H9 (cell line): Measurements from ENCODE around the gene PTDSS2. TPM values are rescaled to one million over a fixed set of nuclear protein-coding genes. Genes with fewer than 3 reads are reported as not detected.

ENCODE experiments used
- DNase-seq: peaks from one replicate; pipeline ENCODE4 v3.0.0-alpha.2; 2017
- H2AFZ ChIP-seq: one replicate; pipeline ENCODE4 v1.6.1; 2013; ENCODE audit warnings: mild to moderate bottlenecking, low read length, control low read depth, moderate library complexity
- H2AK5ac ChIP-seq: 2 replicates; pipeline ENCODE4 v1.6.1; 2013; ENCODE audit warnings: low read length, control low read depth, mixed read lengths; ENCODE audit not compliant: insufficient read length
- H2BK120ac ChIP-seq: one replicate; pipeline ENCODE4 v1.6.1; 2013; ENCODE audit warnings: low read depth, mild to moderate bottlenecking, low read length, control low read depth, inconsistent platforms; ENCODE audit not compliant: poor library complexity, severe bottlenecking
- H2BK12ac ChIP-seq: 2 replicates; pipeline ENCODE4 v1.6.1; 2013; ENCODE audit warnings: low read length, control low read depth, mixed read lengths, low read depth; ENCODE audit not compliant: insufficient read length
- H2BK15ac ChIP-seq: 2 replicates; pipeline ENCODE4 v1.6.1; 2013; ENCODE audit warnings: low read depth, low read length, control low read depth
- H2BK20ac ChIP-seq: one replicate; pipeline ENCODE4 v1.6.1; 2013; ENCODE audit warnings: low read depth, mild to moderate bottlenecking, low read length, control low read depth, inconsistent platforms; ENCODE audit not compliant: poor library complexity, severe bottlenecking
- H2BK5ac ChIP-seq: 2 replicates; pipeline ENCODE4 v1.6.1; 2013; ENCODE audit warnings: low read length, control low read depth, mixed read lengths; ENCODE audit not compliant: insufficient read length
- H3K14ac ChIP-seq: 2 replicates; pipeline ENCODE4 v1.6.1; 2013; ENCODE audit warnings: low read length, control low read depth; ENCODE audit not compliant: insufficient read depth
- H3K18ac ChIP-seq: 2 replicates; pipeline ENCODE4 v1.6.1; 2013; ENCODE audit warnings: low read depth, mild to moderate bottlenecking, mixed read lengths, low read length, control low read depth; ENCODE audit not compliant: insufficient read length
- H3K23ac ChIP-seq: 2 replicates; pipeline ENCODE4 v1.6.1; 2013; ENCODE audit warnings: low read length, control low read depth, mixed read lengths, low read depth; ENCODE audit not compliant: insufficient read length
- H3K23me2 ChIP-seq: 2 replicates; pipeline ENCODE4 v1.6.1; 2013; ENCODE audit warnings: low read depth, mild to moderate bottlenecking, mixed read lengths, low read length, control low read depth; ENCODE audit not compliant: insufficient read length, poor library complexity, severe bottlenecking
- H3K27ac ChIP-seq: 2 replicates; pipeline ENCODE4 v1.5.1; 2013; ENCODE audit warnings: low read length, control low read depth, mixed read lengths, low read depth; ENCODE audit not compliant: insufficient read length
- H3K27me3 ChIP-seq: 2 replicates; pipeline ENCODE4 v1.6.1; 2013; ENCODE audit warnings: low read length, control low read depth, inconsistent platforms; ENCODE audit not compliant: insufficient read depth
- H3K4ac ChIP-seq: 2 replicates; pipeline ENCODE4 v1.6.1; 2013; ENCODE audit warnings: low read depth, mild to moderate bottlenecking, control low read depth, inconsistent platforms, low read length, moderate library complexity
- H3K4me1 ChIP-seq: 2 replicates; pipeline ENCODE4 v1.6.1; 2013; ENCODE audit warnings: low read length, control low read depth, inconsistent platforms; ENCODE audit not compliant: insufficient read depth
- H3K4me2 ChIP-seq: 2 replicates; pipeline ENCODE4 v1.6.1; 2013; ENCODE audit warnings: low read length, control low read depth, mixed read lengths; ENCODE audit not compliant: insufficient read length, insufficient read depth
- H3K56ac ChIP-seq: 2 replicates; pipeline ENCODE4 v1.6.1; 2013; ENCODE audit warnings: low read depth, mild to moderate bottlenecking, mixed read lengths, low read length, control low read depth; ENCODE audit not compliant: insufficient read length
- H3K79me1 ChIP-seq: 2 replicates; pipeline ENCODE4 v1.6.1; 2013; ENCODE audit warnings: low read depth, mild to moderate bottlenecking, moderate library complexity, low read length, control low read depth, inconsistent platforms; ENCODE audit not compliant: insufficient read depth, poor library complexity, severe bottlenecking
- H3K79me2 ChIP-seq: 2 replicates; pipeline ENCODE4 v1.6.1; 2013; ENCODE audit warnings: low read length, control low read depth, inconsistent platforms; ENCODE audit not compliant: insufficient read depth
- H3K9ac ChIP-seq: 2 replicates; pipeline ENCODE4 v1.6.1; 2013; ENCODE audit warnings: low read length, control low read depth, mixed read lengths; ENCODE audit not compliant: insufficient read length; ENCODE audit errors: extremely low read depth
- H3K9me3 ChIP-seq: one replicate; pipeline ENCODE4 v1.6.1; 2013; ENCODE audit warnings: low read depth, low read length, inconsistent platforms; ENCODE audit not compliant: control insufficient read depth
- H3T11ph ChIP-seq: one replicate; pipeline ENCODE4 v1.6.1; 2013; ENCODE audit warnings: mild to moderate bottlenecking, low read length, control low read depth, inconsistent platforms
- H4K20me1 ChIP-seq: one replicate; pipeline ENCODE4 v1.6.1; 2013; ENCODE audit not compliant: control insufficient read depth, insufficient read length, insufficient read depth
- H4K5ac ChIP-seq: 2 replicates; pipeline ENCODE4 v1.6.1; 2013; ENCODE audit warnings: low read depth, mild to moderate bottlenecking, mixed read lengths, low read length, control low read depth; ENCODE audit not compliant: insufficient read length
- H4K8ac ChIP-seq: replicated peaks from 2 replicates; pipeline ENCODE4 v1.6.1; 2013; ENCODE audit warnings: low read length, control low read depth, mixed read lengths, low read depth; ENCODE audit not compliant: insufficient read length
- H4K91ac ChIP-seq: 2 replicates; pipeline ENCODE4 v1.6.1; 2013; ENCODE audit warnings: low read depth, mild to moderate bottlenecking, moderate library complexity, mixed read lengths, low read length, control low read depth; ENCODE audit not compliant: insufficient read length
- H3K27ac Mint-ChIP-seq, 3 experiments: 2 replicates in 2 of 3; 3 replicates in 1 of 3; pipeline ENCODE4 v1.8.0; 2020 to 2021; ENCODE audit warnings: mixed read lengths in 3 of 3, mild to moderate bottlenecking in 1 of 3, moderate library complexity in 1 of 3
- H3K27me3 Mint-ChIP-seq: 2 replicates; pipeline ENCODE4 v1.8.0; 2021; ENCODE audit warnings: low read depth, mild to moderate bottlenecking, moderate library complexity, mixed read lengths
- H3K36me3 Mint-ChIP-seq, 3 experiments: 2 replicates in 2 of 3; 3 replicates in 1 of 3; pipeline ENCODE4 v1.8.0; 2020 to 2021; ENCODE audit warnings: low read depth in 3 of 3, mixed read lengths in 3 of 3; ENCODE audit not compliant: insufficient read depth in 1 of 3
- H3K4me1 Mint-ChIP-seq, 2 experiments: 2 replicates each; pipeline ENCODE4 v1.8.0; 2020; ENCODE audit warnings: mixed read lengths in 2 of 2
- H3K4me3 Mint-ChIP-seq, 2 experiments: 2 replicates in 1 of 2; 3 replicates in 1 of 2; pipeline ENCODE4 v1.8.0; 2020 to 2021; ENCODE audit warnings: mild to moderate bottlenecking in 2 of 2, mixed read lengths in 2 of 2, moderate library complexity in 1 of 2
- H3K9me3 Mint-ChIP-seq, 2 experiments: 2 replicates in 1 of 2; 3 replicates in 1 of 2; pipeline ENCODE4 v1.8.0; 2020; ENCODE audit warnings: mild to moderate bottlenecking in 2 of 2, mixed read lengths in 2 of 2, moderate library complexity in 1 of 2
- WGBS: extraction: QIAGEN DNeasy Blood & Tissue Kit; methylation state at CpG from one replicate; pipeline ENCODE4 v1.1.7; 2013; ENCODE audit warnings: missing lambda C conversion rate, low lambda C conversion rate, mixed read lengths; ENCODE audit not compliant: insufficient read length; ENCODE audit errors: extremely low coverage; 5-methylcytosine and 5-hydroxymethylcytosine counted together
- total RNA-seq: library from RNA; stranded (reverse); gene quantifications from 2 replicates; pipeline ENCODE4 v1.2.1, GENCODE V29; 2021
- TF ChIP-seq, protein P1 (sequence below): fragments of 200-600 bp; sonication (generic); conservative IDR thresholded peaks from 3 replicates; pipeline ENCODE4 v1.8.0; 2021; ENCODE audit warnings: antibody characterized with exemption, mild to moderate bottlenecking

The PTDSS2 gene
- total RNA-seq, 1 experiment from 2014 or later: 55.3 TPM

DNA sequence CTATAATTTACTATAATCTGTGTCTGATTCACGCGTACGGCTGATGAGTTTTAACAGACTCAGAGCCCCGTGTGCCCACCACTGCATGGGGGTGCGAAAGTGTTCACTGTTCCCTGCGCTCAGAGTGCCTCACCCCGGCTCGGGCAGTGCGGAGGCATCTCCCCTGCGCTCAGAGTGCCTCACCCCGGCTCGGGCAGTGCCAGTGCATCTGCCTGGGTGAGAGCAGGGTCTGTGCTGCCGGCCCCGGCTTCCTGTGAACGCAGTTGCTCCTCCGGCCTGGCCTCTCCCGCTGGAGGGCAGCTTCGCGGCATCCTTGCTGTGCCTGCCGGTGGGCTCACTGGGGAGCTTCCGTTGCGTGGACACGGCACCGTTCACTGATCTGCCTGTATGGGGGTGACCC lies 14.2 kb downstream of the PTDSS2 start:
- Histone ChIP-seq H4K91ac (no peak overlapping the region), H2BK120ac (no peak overlapping the region), H2BK12ac (no peak overlapping the region), H3K23ac (no peak overlapping the region), H3K14ac (no peak overlapping the region), H3K27ac (no peak overlapping the region), H3K23me2 (no peaks in the 10 kb centered on the region), H2BK20ac (no peak overlapping the region), H3K79me1 (no peaks in the 10 kb centered on the region), H3K27me3 (no peaks in the 10 kb centered on the region), H2BK5ac (no peak overlapping the region), H4K20me1 (no peaks in the 10 kb centered on the region), H3K4me2 (no peak overlapping the region), H2BK15ac (no peak overlapping the region), H2AK5ac (no peak overlapping the region), H4K8ac (no peak overlapping the region), H3K4ac (no peak overlapping the region), H3K56ac (no peak overlapping the region), H3T11ph (no peak overlapping the region), H3K4me1 (peaks cover 3% of the 10 kb centered on the region; the same call in 1 of the 2 replicates), H3K79me2 (no peaks in the 10 kb centered on the region; the same call in 1 of the 2 replicates), H4K5ac (no peak overlapping the region), H3K9me3 (no peaks in the 10 kb centered on the region), H3K9ac (no peak overlapping the region), H2AFZ (no peak overlapping the region), H3K18ac (no peak overlapping the region)
- no peak for DNase-seq
- Mint-ChIP-seq H3K9me3 (no peaks in the 10 kb centered on the region), H3K36me3 (peaks cover 14 to 35% (median 33%) of the 10 kb centered on the region in 3 experiments), H3K4me3 (no peak overlapping the region), H3K27ac (no peak overlapping the region), H3K4me1 (peaks cover 18 to 22% of the 10 kb centered on the region in 2 experiments), H3K27me3 (no peaks in the 10 kb centered on the region)
- no CpG with 5 or more reads among the region's 24 CpGs for WGBS
- TF ChIP-seq, protein P1, sequence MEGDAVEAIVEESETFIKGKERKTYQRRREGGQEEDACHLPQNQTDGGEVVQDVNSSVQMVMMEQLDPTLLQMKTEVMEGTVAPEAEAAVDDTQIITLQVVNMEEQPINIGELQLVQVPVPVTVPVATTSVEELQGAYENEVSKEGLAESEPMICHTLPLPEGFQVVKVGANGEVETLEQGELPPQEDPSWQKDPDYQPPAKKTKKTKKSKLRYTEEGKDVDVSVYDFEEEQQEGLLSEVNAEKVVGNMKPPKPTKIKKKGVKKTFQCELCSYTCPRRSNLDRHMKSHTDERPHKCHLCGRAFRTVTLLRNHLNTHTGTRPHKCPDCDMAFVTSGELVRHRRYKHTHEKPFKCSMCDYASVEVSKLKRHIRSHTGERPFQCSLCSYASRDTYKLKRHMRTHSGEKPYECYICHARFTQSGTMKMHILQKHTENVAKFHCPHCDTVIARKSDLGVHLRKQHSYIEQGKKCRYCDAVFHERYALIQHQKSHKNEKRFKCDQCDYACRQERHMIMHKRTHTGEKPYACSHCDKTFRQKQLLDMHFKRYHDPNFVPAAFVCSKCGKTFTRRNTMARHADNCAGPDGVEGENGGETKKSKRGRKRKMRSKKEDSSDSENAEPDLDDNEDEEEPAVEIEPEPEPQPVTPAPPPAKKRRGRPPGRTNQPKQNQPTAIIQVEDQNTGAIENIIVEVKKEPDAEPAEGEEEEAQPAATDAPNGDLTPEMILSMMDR: no peak
